Measurements from ENCODE around the gene MICAL3. TPM values are rescaled to one million over a fixed set of nuclear protein-coding genes. Genes with fewer than 3 reads are reported as not detected.

Gene MICAL3
- total and polyA plus RNA-seq, 9 donors = 17.5 to 106 (median 81.3) TPM

DNA sequence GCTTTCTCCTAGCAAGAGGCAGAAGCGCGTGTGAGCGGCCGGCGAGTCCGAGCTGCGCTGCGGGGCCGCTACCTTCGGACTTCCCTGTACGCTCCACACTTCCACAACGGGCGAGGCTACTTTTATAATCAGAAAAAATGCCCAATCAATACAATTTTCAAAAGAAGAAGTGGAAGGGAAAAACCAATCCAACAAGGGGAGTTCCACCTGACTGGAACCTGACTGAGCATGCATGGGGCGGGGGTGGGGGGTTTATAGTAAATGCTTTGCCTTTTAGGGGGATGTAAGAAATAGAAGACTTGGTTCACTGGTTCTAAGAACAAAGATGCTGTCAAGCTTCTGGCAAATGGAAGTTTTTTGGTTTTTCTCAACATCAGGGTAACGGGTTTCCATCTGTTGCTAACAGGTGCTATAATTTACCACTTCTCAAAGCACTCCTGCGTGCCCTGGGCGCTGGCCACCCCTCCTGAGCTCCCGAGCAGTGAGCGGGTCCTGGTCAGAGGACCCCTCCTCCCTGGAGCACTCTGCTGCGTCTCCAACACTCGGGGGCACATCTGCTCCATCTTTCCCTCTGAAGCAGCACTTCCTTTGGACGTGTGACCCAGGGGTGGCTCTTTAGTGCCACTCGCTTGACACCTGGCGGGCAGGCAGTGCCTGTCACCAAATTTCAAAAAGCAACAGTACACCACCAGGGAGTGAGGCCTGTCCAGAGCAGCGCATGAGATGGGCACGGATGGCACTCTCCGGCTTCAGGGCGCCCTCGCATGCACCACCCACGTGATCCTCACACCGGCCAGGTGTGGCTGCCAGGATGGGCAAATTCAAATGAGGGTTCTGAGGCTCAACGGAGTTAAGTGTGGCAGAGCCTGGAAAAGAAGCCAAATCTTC, 228.5 kb downstream of the MICAL3 start:
- Histone ChIP-seq H3K4me3 (no peak overlapping the region), H3K4me1 (ENCODE audit: insufficient read depth) (no peaks in the 10 kb centered on the region), H3K9me3 (no peaks in the 10 kb centered on the region), H3K36me3 (no peaks in the 10 kb centered on the region), H3K27me3 (no peaks in the 10 kb centered on the region), H3K27ac (no peak overlapping the region)
- WGBS, 3 donors = 92 to 93% (median 93%) methylated on average over 32 of the region's 32 CpGs
- intact Hi-C loops (cut with DNase I) = no loop called here
- no peak for DNase-seq
- TF ChIP-seq POLR2A (IDR thresholded peaks at IDR 0.05) = no peak
- TF ChIP-seq, protein P1, sequence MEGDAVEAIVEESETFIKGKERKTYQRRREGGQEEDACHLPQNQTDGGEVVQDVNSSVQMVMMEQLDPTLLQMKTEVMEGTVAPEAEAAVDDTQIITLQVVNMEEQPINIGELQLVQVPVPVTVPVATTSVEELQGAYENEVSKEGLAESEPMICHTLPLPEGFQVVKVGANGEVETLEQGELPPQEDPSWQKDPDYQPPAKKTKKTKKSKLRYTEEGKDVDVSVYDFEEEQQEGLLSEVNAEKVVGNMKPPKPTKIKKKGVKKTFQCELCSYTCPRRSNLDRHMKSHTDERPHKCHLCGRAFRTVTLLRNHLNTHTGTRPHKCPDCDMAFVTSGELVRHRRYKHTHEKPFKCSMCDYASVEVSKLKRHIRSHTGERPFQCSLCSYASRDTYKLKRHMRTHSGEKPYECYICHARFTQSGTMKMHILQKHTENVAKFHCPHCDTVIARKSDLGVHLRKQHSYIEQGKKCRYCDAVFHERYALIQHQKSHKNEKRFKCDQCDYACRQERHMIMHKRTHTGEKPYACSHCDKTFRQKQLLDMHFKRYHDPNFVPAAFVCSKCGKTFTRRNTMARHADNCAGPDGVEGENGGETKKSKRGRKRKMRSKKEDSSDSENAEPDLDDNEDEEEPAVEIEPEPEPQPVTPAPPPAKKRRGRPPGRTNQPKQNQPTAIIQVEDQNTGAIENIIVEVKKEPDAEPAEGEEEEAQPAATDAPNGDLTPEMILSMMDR (IDR thresholded peaks at IDR 0.05) = no peak
- TF ChIP-seq EP300 (IDR thresholded peaks at IDR 0.05) = no peak

DNA sequence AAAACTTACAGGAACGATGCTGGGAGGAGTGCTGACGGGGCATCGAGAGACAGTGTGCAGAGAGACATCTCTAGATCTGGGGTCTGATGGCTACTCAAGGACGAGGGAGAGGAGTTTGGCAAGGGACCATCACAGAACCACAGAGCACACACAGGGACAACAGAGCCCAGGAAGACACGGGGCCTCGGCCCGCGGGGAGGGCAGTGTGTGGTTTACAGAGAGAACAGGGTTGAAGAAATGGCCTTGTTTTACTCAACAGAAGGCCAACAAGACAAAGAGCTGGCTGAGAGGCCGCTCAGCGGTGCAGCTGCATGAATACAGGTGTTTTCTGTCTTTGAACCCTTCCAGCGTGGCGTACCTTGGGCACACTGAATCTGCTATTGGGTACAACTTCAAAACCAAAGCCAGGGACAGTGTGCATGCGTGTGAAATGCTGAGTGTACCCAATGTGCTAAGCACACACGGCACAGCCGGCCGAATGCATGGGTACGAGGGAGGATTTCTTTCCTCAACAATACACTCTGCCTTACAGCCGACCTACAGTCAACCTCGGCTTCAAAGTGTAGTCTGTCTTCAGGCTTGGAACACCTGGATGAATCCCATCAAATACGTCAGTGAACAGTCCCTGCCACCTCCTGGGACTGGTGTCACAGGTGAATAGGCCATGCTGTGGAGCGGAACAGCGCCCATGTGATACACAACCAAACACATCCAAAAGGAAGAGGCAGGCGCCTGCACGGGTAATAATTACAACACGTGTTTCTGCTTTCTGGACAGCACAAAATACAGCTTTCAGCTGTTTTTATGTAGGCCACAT, 229.4 kb downstream of the MICAL3 start:
- H3K4me3 ChIP-seq = no peak overlapping the region
- TF ChIP-seq, protein P1 (IDR thresholded peaks at IDR 0.05) = no peak
- TF ChIP-seq EP300 (IDR thresholded peaks at IDR 0.05) (no peak), POLR2A (IDR thresholded peaks at IDR 0.05) (no peak)
- 87 to 88% (median 88%) methylated on average over 25 of the region's 25 CpGs for WGBS, 3 donors
- no peaks in the 10 kb centered on the region for H3K4me1 ChIP-seq (ENCODE audit: insufficient read depth)
- H3K27ac ChIP-seq = no peak overlapping the region
- no peaks in the 10 kb centered on the region for H3K9me3 ChIP-seq
- intact Hi-C loops (cut with DNase I) = no loop called here
- no peaks in the 10 kb centered on the region for H3K27me3 ChIP-seq
- no peak for DNase-seq
- no peaks in the 10 kb centered on the region for H3K36me3 ChIP-seq

DNA sequence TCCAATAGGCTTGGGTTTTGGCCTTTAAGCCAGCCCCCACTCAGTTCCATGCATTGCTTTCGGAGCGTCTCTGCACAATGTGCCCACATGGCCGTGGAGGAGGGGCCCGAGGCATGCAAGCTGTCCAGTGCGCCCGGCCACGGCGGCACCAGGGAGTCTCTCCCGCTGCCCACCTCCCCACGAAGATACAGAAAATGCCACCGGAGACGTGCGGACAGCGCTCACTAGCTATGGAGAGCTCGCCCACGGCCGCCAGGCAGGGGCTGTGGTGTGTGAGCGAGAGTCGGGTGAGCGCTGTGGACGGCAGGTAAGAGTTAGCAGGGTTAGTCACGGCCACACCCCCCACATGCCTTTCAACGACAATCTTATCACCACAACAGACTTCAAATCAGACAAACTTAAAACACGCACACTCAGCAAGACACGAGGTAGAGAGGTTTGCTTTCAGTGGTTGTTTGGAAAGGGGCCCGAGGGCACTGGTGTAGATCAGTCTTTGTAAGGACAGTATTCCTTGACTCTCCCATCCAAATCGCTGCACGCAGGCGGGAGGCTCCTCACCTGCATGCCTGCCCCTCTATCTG, 231.4 kb downstream of the MICAL3 start:
- no peak for DNase-seq
- H3K4me1 ChIP-seq (ENCODE audit: insufficient read depth) = no peaks in the 10 kb centered on the region
- no peaks in the 10 kb centered on the region for H3K27me3 ChIP-seq
- H3K4me3 ChIP-seq = no peak overlapping the region
- H3K36me3 ChIP-seq = no peaks in the 10 kb centered on the region
- intact Hi-C loops (cut with DNase I) = no loop called here
- no peak overlapping the region for H3K27ac ChIP-seq
- H3K9me3 ChIP-seq = no peaks in the 10 kb centered on the region
- WGBS, 3 donors = 85 to 88% (median 87%) methylated on average over 29 of the region's 29 CpGs
- TF ChIP-seq POLR2A (IDR thresholded peaks at IDR 0.05) (no peak), EP300 (IDR thresholded peaks at IDR 0.05) (no peak)
- TF ChIP-seq, protein P1 (IDR thresholded peaks at IDR 0.05) = no peak

DNA sequence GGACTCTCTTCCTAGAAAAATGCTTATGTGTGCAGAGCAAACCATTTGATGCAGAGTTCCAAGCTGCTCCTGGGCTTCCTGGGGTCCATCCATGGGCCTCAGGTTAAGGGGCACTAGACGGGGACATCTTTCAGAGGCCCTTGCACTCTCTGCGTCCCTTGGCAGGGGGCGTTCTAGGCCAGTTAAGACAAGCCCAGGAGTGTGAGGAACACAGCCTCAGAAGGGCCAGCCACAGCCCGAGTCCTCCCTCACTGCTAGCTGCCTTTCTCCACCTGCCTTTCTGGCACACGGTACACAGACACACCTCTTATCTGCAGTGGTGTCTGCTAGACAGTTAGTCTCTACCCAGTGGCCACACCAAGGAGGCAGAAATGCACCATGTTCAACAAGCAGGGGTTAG, 232.1 kb downstream of the MICAL3 start:
- Histone ChIP-seq H3K4me1 (ENCODE audit: insufficient read depth) (no peaks in the 10 kb centered on the region), H3K4me3 (no peak overlapping the region), H3K36me3 (no peaks in the 10 kb centered on the region), H3K27me3 (no peaks in the 10 kb centered on the region), H3K9me3 (no peaks in the 10 kb centered on the region), H3K27ac (no peak overlapping the region)
- 66 to 70% (median 70%) methylated on average over 5 of the region's 5 CpGs for WGBS, 3 donors
- TF ChIP-seq, protein P1 (IDR thresholded peaks at IDR 0.05) = no peak
- TF ChIP-seq EP300 (IDR thresholded peaks at IDR 0.05) (no peak), POLR2A (IDR thresholded peaks at IDR 0.05) (no peak)
- no peak for DNase-seq
- intact Hi-C loops (cut with DNase I) = no loop called here
